ENCODE measurements around the gene ELMOD2. TPM values are rescaled to one million over a fixed set of nuclear protein-coding genes. Genes with fewer than 3 reads are reported as not detected.

ELMOD2 gene
- total RNA-seq, 1 donor from 2014 or later: 27.5 TPM

DNA sequence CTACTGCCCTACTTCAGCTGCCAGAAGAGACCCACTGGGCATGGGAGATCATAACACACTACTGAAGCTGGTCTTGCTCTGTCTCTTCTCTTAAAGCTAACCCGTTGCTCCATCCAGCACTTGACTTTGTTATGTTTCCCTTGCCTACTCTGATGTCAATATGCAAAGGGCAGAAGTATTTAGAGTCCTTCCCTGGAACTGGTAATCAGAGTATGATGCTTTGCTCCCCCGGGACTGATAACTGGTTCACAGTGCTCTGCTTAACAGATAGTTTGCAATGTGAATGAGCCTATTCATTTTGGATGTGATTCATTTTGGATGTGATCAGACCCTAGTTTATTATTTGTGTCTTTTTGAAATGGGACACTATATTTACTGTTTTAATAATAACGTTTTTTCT is 57.1 kb downstream of the ELMOD2 start:
- DNase-seq: no peak

DNA sequence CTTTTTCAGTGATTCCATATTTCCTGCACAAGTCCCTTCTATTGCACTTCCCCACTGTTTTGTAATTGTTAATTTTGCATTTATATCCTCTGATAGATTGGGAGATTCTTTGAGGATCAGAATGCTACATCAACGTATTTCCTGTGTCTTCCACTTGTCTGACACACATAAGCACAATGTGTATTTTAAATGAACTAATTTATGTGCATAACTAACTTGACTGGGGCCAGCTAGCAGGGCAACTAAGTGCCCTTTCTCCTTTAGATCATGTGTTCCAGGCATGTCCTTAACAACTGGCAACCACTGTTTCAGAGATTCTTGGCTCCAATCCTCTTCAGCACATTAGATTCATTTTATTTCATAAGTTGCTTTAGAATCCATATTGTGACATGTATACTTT is 60.5 kb downstream of the ELMOD2 start:
- no peak for DNase-seq

DNA sequence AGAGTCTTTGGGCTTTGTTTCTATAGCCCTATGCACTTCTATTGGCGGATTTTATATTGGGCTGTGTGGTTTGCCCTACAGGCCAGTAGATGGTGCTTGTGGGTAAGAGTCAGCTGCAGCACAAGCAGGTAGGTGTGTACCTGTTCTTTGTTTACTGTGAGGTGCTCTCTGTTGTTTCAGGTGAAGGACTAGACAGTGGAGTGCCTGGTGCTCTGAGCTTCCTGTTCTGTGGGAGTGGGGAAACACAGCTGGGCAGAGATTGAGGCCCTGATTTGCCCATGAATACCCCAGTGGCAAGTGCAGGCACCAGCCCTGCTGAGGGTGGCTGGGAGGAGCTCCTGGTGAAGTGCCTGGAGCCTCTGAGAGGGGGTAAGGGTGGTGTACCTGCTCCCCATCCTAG is 71.1 kb downstream of the ELMOD2 start:
- DNase-seq: no peak

DNA sequence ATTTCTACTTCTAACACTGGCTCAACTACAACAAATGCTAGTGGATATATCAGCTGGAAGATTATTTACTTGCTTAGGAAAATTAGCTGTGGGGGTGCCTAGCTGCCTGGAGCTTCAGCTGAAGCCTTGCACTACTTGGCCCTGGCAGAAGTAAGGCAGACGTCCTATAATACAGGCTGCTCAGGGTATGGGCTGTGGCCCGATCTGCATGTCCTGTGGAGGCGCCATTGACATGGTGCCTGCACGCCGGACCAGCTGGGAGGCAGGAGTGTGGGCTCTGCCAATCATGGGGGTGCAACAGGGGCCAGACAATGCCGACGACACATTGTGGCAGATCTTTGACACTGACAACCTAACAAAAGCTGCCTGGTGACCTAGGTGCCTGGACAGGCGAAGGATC is 76.4 kb downstream of the ELMOD2 start:
- DNase-seq: no peak

DNA sequence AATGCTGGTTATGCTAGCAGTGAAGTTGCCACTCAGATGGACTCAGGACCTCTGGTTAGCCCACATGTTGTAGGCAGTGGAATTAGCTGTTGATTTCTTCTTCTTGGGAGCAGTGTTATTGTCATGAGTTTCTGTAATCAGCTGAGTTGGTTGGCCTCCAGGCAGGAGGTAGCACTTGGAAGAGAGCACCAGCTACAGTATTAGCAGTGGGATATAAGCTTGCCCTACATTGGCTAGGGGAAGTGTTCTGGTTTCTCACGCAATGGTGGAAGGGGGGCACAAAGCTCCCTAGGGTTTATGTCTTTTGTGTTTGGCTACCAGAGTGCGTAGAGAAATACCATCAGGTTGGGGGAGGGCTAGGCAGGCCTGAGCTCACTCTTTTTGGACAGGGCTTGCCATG is 78.7 kb downstream of the ELMOD2 start:
- DNase-seq: no peak

DNA sequence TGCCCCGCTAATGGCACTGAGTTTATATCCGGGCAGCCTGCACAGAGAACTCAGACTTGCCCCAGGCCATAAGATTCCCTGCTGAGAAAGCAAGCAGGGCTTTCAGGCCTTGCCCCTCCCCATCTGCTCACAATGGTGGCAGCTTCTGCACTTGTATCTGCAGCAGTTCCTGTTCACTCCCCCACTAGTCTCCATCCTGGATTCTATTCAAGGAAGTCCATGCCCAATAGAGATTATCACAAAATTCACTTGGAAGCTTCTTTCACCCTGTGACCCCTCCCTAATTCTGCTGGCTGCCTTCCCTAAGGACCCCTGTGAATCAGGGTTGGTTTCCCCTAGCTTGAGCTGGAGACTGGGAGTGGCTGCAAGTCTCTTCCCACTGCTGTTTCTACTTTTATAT is 79.3 kb downstream of the ELMOD2 start:
- DNase-seq: no peak

Small RNAs within 50 kb of the gene (small RNA-seq; reads per million reads assigned to genes)
- gene AC108019.1 (ENCODE audit: low replicate concordance): not detected
- not detected for gene RN7SL152P (ENCODE audit: low replicate concordance)

Other genes with a start within 250 kb of the ELMOD2 start
- gene SCOC, start 150.5 kb upstream of the ELMOD2 start, total RNA-seq: 35.2 TPM
- 0.59 TPM for gene CLGN, start 96.5 kb upstream of the ELMOD2 start, total RNA-seq
- gene MGAT4D, start 25.9 kb upstream of the ELMOD2 start, total RNA-seq: not detected
- 1.7 TPM for gene UCP1, start 44.8 kb downstream of the ELMOD2 start, total RNA-seq
- gene TBC1D9, start 232.2 kb downstream of the ELMOD2 start, total RNA-seq: 30.2 TPM

All from skin of body (tissue), 3 donors.